GM20000 (cell line): Measurements from ENCODE around the gene DHX9.

Source experiments
- DNase-seq: peaks from one replicate; pipeline ENCODE4 v3.0.0; 2012; ENCODE audit warnings: low spot score
- TF ChIP-seq, protein P1 (sequence below): IDR thresholded peaks from 2 replicates; pipeline ENCODE4 v1.5.1; 2012; ENCODE audit warnings: mild to moderate bottlenecking, control low read depth; ENCODE audit errors: extremely low read depth, missing control alignments

DHX9 gene

DNA sequence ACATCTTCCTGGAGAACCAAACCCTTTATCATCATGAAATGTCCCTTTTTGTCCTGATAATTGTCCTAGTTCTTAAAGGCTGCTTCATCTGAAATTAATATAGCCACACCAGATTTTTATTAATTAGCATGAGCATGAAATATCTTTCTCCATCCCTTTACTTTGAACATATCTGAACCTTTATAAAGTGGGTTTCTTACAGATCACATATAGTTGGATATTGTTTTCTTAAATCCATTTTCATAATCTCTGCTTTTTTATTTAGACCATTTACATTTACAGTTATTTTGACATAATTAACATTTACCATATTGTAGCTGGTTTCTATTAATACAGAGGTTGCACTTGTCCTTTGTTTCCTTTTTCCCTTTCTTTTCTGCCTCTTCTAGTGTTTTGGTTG lies 96.6 kb downstream of the DHX9 start:
- TF ChIP-seq, protein P1, sequence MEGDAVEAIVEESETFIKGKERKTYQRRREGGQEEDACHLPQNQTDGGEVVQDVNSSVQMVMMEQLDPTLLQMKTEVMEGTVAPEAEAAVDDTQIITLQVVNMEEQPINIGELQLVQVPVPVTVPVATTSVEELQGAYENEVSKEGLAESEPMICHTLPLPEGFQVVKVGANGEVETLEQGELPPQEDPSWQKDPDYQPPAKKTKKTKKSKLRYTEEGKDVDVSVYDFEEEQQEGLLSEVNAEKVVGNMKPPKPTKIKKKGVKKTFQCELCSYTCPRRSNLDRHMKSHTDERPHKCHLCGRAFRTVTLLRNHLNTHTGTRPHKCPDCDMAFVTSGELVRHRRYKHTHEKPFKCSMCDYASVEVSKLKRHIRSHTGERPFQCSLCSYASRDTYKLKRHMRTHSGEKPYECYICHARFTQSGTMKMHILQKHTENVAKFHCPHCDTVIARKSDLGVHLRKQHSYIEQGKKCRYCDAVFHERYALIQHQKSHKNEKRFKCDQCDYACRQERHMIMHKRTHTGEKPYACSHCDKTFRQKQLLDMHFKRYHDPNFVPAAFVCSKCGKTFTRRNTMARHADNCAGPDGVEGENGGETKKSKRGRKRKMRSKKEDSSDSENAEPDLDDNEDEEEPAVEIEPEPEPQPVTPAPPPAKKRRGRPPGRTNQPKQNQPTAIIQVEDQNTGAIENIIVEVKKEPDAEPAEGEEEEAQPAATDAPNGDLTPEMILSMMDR, result no peak
- DNase-seq, result no peak
